K562 (cell line): ENCODE data around the gene IRAK4. TPM values are rescaled to one million over a fixed set of nuclear protein-coding genes. Genes with fewer than 3 reads are reported as not detected.

ENCODE experiments used
- CREM ChIP-seq: IDR thresholded peaks from 2 replicates; pipeline ENCODE4 v1.6.1; 2014; ENCODE audit warnings: antibody characterized with exemption, low read depth
- HNRNPLL ChIP-seq: fragments of 200-400 bp; formaldehyde crosslinking; IDR thresholded peaks from 2 replicates; pipeline ENCODE4 v1.6.1; 2017; ENCODE audit warnings: low read length, low read depth, mild to moderate bottlenecking; ENCODE audit not compliant: poor library complexity, severe bottlenecking
- IFI16 ChIP-seq: fragments of 250-450 bp; sonication (Bioruptor Pico); IDR thresholded peaks from 2 replicates; pipeline ENCODE4 v2.1.2; 2022; ENCODE audit warnings: mild to moderate bottlenecking, inconsistent platforms
- ILK ChIP-seq: fragments of 450-650 bp; IDR thresholded peaks from 2 replicates; pipeline ENCODE4 v1.6.1; 2016; ENCODE audit warnings: missing genetic modification characterization, low read depth, mild to moderate bottlenecking, missing compliant biosample characterization, moderate library complexity, borderline replicate concordance
- NCOR1 ChIP-seq: fragments of 450-650 bp; IDR thresholded peaks from 2 replicates; pipeline ENCODE4 v1.6.1; 2016; ENCODE audit warnings: mild to moderate bottlenecking, moderate library complexity
- NEUROD1 ChIP-seq: fragments of 150-350 bp; IDR thresholded peaks from 2 replicates; pipeline ENCODE4 v1.6.1; 2014; ENCODE audit warnings: borderline replicate concordance, low read length, low read depth; ENCODE audit not compliant: partially characterized antibody
- polyA plus RNA-seq, 8 experiments: library from polyadenylated mRNA; depleted of rRNA in 4 of 8; stranded (reverse) in 5 of 8; unstranded in 3 of 8; fragments of >200 nt; fragmentation: Nextera tagmentation in 2 of 8; fragmentation: Illumina TruSeq in 1 of 8; extraction: Ambion mirVana in 2 of 8; extraction: Trizol in 1 of 8; gene quantifications; 2 replicates each; pipeline versions ENCODE4 v1.2.1 to v1.2.3, GENCODE V29; 2011 to 2014; ENCODE audit warnings: inconsistent platforms in 1 of 8, missing spikeins in 1 of 8
- total RNA-seq, 7 experiments: library from RNA; depleted of rRNA in 6 of 7; stranded (reverse); fragments of >200 nt in 6 of 7; fragmentation: Illumina TruSeq in 2 of 7; extraction: Trizol in 2 of 7; gene quantifications; 2 replicates each; pipeline versions ENCODE4 v1.2.1 to v1.2.3, GENCODE V29; 2011 to 2021; ENCODE audit warnings: low replicate concordance in 1 of 7
- TF ChIP-seq, protein P1 (sequence below): fragments of 450-650 bp; formaldehyde crosslinking; IDR thresholded peaks from 2 replicates; pipeline ENCODE4 v1.4.0; 2020; ENCODE audit warnings: mild to moderate bottlenecking, mixed read lengths
- TF ChIP-seq, protein P2 (sequence below): sonication (generic); formaldehyde crosslinking; IDR thresholded peaks from 2 replicates; pipeline ENCODE4 v1.8.0; 2022; ENCODE audit warnings: mild to moderate bottlenecking, missing genetic modification reagents
- TF ChIP-seq, protein P3 (sequence below), 2 experiments: IDR thresholded peaks; 2 replicates each; pipeline ENCODE4 v1.6.1; 2011; ENCODE audit warnings: borderline replicate concordance in 1 of 2, control low read depth in 1 of 2, low read depth in 1 of 2, low read length in 1 of 2, mild to moderate bottlenecking in 1 of 2, mixed read lengths in 1 of 2, moderate library complexity in 1 of 2; ENCODE audit not compliant: insufficient read depth in 1 of 2, insufficient read length in 1 of 2, poor library complexity in 1 of 2, severe bottlenecking in 1 of 2; ENCODE audit errors: extremely low read depth in 1 of 2
- TF ChIP-seq, protein P4 (sequence below): fragments of 450-650 bp; IDR thresholded peaks from 2 replicates; pipeline ENCODE4 v1.7.1; 2018; ENCODE audit warnings: mild to moderate bottlenecking, low read depth; ENCODE audit not compliant: partially characterized antibody
- TF ChIP-seq, protein P5 (sequence below): sonication (generic); formaldehyde crosslinking; IDR thresholded peaks from 2 replicates; pipeline ENCODE4 v1.8.0; 2022; ENCODE audit warnings: mild to moderate bottlenecking, missing genetic modification reagents

Gene IRAK4
- total and polyA plus RNA-seq, 9 of the 15 experiments (the other 6 are each of a cell fraction or from before 2014, with no cell fraction given), result 10.8 to 34.5 (median 16.0) TPM

DNA sequence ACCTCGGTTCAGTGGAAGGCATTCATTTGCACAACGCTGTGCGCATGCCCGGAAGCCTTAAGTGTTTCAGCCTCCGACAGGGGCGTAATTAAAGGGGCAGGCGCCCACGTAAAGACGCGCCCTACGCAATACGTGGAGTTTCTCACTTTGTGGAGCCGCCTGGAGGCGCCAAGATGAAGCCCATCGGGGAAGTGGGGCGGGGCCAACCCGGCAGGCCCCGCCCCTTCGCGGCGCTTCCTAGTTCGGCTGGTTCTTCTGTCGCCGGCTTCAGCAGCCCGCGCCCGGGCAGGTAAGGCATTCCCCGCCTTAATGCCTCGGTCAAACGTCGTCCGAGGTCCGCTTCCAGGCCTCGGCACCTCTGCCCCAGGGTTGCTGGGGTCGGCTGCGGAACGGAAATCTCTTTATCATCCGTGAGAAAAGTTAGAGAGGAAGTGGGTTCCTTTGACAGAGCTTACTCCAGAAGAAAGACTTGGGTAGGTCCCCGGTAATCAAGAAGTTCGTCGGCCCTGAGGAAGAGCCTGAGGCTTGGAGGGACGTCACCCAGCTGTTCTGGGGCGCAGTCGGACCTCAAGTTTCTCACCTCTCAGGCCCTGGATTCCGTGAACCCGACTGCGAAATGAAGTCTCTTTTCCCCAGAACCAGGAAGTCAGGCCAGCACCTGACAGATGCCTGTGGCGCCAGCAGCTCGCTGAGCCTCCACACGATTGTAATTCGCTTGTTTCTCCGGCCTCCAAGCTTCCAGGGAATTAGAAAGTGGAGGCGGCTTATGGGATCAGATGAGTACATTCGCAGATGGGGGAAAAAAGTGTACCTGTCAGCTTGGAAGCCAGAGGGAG is at the start of gene IRAK4, which contains the start of gene PUS7L (continued):
- TF ChIP-seq, protein P1, sequence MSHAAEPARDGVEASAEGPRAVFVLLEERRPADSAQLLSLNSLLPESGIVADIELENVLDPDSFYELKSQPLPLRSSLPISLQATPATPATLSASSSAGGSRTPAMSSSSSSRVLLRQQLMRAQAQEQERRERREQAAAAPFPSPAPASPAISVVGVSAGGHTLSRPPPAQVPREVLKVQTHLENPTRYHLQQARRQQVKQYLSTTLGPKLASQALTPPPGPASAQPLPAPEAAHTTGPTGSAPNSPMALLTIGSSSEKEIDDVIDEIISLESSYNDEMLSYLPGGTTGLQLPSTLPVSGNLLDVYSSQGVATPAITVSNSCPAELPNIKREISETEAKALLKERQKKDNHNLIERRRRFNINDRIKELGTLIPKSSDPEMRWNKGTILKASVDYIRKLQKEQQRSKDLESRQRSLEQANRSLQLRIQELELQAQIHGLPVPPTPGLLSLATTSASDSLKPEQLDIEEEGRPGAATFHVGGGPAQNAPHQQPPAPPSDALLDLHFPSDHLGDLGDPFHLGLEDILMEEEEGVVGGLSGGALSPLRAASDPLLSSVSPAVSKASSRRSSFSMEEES (CRISPR knock-in tag), result no peak
- no peak for TF ChIP-seq IFI16
- TF ChIP-seq, protein P2, sequence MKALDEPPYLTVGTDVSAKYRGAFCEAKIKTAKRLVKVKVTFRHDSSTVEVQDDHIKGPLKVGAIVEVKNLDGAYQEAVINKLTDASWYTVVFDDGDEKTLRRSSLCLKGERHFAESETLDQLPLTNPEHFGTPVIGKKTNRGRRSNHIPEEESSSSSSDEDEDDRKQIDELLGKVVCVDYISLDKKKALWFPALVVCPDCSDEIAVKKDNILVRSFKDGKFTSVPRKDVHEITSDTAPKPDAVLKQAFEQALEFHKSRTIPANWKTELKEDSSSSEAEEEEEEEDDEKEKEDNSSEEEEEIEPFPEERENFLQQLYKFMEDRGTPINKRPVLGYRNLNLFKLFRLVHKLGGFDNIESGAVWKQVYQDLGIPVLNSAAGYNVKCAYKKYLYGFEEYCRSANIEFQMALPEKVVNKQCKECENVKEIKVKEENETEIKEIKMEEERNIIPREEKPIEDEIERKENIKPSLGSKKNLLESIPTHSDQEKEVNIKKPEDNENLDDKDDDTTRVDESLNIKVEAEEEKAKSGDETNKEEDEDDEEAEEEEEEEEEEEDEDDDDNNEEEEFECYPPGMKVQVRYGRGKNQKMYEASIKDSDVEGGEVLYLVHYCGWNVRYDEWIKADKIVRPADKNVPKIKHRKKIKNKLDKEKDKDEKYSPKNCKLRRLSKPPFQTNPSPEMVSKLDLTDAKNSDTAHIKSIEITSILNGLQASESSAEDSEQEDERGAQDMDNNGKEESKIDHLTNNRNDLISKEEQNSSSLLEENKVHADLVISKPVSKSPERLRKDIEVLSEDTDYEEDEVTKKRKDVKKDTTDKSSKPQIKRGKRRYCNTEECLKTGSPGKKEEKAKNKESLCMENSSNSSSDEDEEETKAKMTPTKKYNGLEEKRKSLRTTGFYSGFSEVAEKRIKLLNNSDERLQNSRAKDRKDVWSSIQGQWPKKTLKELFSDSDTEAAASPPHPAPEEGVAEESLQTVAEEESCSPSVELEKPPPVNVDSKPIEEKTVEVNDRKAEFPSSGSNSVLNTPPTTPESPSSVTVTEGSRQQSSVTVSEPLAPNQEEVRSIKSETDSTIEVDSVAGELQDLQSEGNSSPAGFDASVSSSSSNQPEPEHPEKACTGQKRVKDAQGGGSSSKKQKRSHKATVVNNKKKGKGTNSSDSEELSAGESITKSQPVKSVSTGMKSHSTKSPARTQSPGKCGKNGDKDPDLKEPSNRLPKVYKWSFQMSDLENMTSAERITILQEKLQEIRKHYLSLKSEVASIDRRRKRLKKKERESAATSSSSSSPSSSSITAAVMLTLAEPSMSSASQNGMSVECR (CRISPR knock-in tag), result peak; percentile 65
- TF ChIP-seq, protein P3, sequence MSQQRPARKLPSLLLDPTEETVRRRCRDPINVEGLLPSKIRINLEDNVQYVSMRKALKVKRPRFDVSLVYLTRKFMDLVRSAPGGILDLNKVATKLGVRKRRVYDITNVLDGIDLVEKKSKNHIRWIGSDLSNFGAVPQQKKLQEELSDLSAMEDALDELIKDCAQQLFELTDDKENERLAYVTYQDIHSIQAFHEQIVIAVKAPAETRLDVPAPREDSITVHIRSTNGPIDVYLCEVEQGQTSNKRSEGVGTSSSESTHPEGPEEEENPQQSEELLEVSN (IDR thresholded peaks at IDR 0.05; ENCODE audit: borderline replicate concordance in 1 of 2, extremely low read depth in 1 of 2, insufficient read depth in 1 of 2, insufficient read length in 1 of 2, low read depth in 1 of 2, low read length in 1 of 2, poor library complexity in 1 of 2, severe bottlenecking in 1 of 2), result peak in 1 of 2 experiments; percentile 74
- peak; percentile 100 for TF ChIP-seq HNRNPLL
- TF ChIP-seq, protein P4, sequence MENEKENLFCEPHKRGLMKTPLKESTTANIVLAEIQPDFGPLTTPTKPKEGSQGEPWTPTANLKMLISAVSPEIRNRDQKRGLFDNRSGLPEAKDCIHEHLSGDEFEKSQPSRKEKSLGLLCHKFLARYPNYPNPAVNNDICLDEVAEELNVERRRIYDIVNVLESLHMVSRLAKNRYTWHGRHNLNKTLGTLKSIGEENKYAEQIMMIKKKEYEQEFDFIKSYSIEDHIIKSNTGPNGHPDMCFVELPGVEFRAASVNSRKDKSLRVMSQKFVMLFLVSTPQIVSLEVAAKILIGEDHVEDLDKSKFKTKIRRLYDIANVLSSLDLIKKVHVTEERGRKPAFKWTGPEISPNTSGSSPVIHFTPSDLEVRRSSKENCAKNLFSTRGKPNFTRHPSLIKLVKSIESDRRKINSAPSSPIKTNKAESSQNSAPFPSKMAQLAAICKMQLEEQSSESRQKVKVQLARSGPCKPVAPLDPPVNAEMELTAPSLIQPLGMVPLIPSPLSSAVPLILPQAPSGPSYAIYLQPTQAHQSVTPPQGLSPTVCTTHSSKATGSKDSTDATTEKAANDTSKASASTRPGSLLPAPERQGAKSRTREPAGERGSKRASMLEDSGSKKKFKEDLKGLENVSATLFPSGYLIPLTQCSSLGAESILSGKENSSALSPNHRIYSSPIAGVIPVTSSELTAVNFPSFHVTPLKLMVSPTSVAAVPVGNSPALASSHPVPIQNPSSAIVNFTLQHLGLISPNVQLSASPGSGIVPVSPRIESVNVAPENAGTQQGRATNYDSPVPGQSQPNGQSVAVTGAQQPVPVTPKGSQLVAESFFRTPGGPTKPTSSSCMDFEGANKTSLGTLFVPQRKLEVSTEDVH, result no peak
- TF ChIP-seq NCOR1, result no peak
- TF ChIP-seq, protein P5, sequence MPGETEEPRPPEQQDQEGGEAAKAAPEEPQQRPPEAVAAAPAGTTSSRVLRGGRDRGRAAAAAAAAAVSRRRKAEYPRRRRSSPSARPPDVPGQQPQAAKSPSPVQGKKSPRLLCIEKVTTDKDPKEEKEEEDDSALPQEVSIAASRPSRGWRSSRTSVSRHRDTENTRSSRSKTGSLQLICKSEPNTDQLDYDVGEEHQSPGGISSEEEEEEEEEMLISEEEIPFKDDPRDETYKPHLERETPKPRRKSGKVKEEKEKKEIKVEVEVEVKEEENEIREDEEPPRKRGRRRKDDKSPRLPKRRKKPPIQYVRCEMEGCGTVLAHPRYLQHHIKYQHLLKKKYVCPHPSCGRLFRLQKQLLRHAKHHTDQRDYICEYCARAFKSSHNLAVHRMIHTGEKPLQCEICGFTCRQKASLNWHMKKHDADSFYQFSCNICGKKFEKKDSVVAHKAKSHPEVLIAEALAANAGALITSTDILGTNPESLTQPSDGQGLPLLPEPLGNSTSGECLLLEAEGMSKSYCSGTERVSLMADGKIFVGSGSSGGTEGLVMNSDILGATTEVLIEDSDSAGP, result peak; percentile 74; the same call in 1 of the 2 replicates
- TF ChIP-seq CREM, result peak; percentile 92
- no peak for TF ChIP-seq ILK (tag)
- peak; percentile 46 for TF ChIP-seq NEUROD1
